WTC11 (cell line): ENCODE results near the gene CASKIN1. TPM values are rescaled to one million over a fixed set of nuclear protein-coding genes. Genes with fewer than 3 reads are reported as not detected.

ENCODE experiments used
- ATAC-seq: fragments of 200-7000 bp; cut with Tn5 transposase; 2 replicates; pipeline ENCODE4 v1.10.0; 2021; ENCODE audit warnings: mild to moderate bottlenecking, moderate library complexity
- CTCF ChIA-PET: fragments of 300-600 bp; sonication (Branson Sonifier 250); formaldehyde crosslinking; loops from one replicate; lab custom pipeline; 2021; ENCODE audit warnings: antibody characterized with exemption; lab: Charles Lee
- POLR2A ChIA-PET: fragments of 350-600 bp; sonication (Branson Sonifier 250); formaldehyde crosslinking; loops from one replicate; lab custom pipeline; 2021; ENCODE audit warnings: antibody characterized with exemption; lab: Charles Lee
- DNase-seq: peaks from one replicate; pipeline ENCODE4 v3.0.0; 2021; ENCODE audit warnings: low spot score
- H3K27ac Mint-ChIP-seq: 2 replicates; pipeline ENCODE4 v1.8.0; 2021; ENCODE audit warnings: mixed read lengths
- H3K27me3 Mint-ChIP-seq: 2 replicates; pipeline ENCODE4 v1.8.0; 2021; ENCODE audit warnings: low read depth, mild to moderate bottlenecking, moderate library complexity, mixed read lengths
- H3K36me3 Mint-ChIP-seq: 2 replicates; pipeline ENCODE4 v1.8.0; 2021; ENCODE audit warnings: mixed read lengths
- H3K4me1 Mint-ChIP-seq: 2 replicates; pipeline ENCODE4 v1.8.0; 2022; ENCODE audit warnings: mixed read lengths
- H3K4me3 Mint-ChIP-seq: 2 replicates; pipeline ENCODE4 v1.8.0; 2021; ENCODE audit warnings: mild to moderate bottlenecking, moderate library complexity, mixed read lengths
- H3K9me3 Mint-ChIP-seq: 2 replicates; pipeline ENCODE4 v1.8.0; 2021; ENCODE audit warnings: mixed read lengths
- ELF4 ChIP-seq: sonication (generic); formaldehyde crosslinking; IDR thresholded peaks from 2 replicates; pipeline ENCODE4 v1.8.1; 2022; ENCODE audit warnings: low read depth, mild to moderate bottlenecking, moderate library complexity, missing genetic modification reagents
- ETV6 ChIP-seq: sonication (generic); formaldehyde crosslinking; IDR thresholded peaks from 2 replicates; pipeline ENCODE4 v1.8.1; 2022; ENCODE audit warnings: mild to moderate bottlenecking, missing genetic modification reagents
- FOXK1 ChIP-seq: sonication (generic); formaldehyde crosslinking; IDR thresholded peaks from 2 replicates; pipeline ENCODE4 v1.8.0; 2022; ENCODE audit warnings: mild to moderate bottlenecking, moderate library complexity, missing genetic modification reagents
- NR1H2 ChIP-seq: sonication (generic); formaldehyde crosslinking; IDR thresholded peaks from 2 replicates; pipeline ENCODE4 v1.9.0; 2021; ENCODE audit warnings: mild to moderate bottlenecking, moderate library complexity, missing genetic modification reagents
- total RNA-seq: library from RNA; stranded (reverse); gene quantifications from 3 replicates; pipeline ENCODE4 v1.2.3, GENCODE V29; 2021
- TF ChIP-seq, protein P1 (sequence below): sonication (generic); formaldehyde crosslinking; IDR thresholded peaks from 2 replicates; pipeline ENCODE4 v1.8.0; 2022; ENCODE audit warnings: mild to moderate bottlenecking, missing genetic modification reagents
- TF ChIP-seq, protein P2 (sequence below): fragments of 250-450 bp; sonication (Bioruptor Pico); IDR thresholded peaks from 2 replicates; pipeline ENCODE4 v1.8.0; 2021; ENCODE audit warnings: mild to moderate bottlenecking
- TF ChIP-seq, protein P3 (sequence below): sonication (generic); formaldehyde crosslinking; IDR thresholded peaks from 2 replicates; pipeline ENCODE4 v1.8.1; 2022; ENCODE audit warnings: mild to moderate bottlenecking, missing genetic modification reagents, moderate library complexity, borderline replicate concordance

The CASKIN1 gene
- total RNA-seq, 1 experiment from 2014 or later, result 9.4 TPM

- peaks cover 25% of the 10 kb centered on the region for H3K4me1 Mint-ChIP-seq
- no peak for TF ChIP-seq ELF4 (CRISPR knock-in tag)
- TF ChIP-seq, protein P1, sequence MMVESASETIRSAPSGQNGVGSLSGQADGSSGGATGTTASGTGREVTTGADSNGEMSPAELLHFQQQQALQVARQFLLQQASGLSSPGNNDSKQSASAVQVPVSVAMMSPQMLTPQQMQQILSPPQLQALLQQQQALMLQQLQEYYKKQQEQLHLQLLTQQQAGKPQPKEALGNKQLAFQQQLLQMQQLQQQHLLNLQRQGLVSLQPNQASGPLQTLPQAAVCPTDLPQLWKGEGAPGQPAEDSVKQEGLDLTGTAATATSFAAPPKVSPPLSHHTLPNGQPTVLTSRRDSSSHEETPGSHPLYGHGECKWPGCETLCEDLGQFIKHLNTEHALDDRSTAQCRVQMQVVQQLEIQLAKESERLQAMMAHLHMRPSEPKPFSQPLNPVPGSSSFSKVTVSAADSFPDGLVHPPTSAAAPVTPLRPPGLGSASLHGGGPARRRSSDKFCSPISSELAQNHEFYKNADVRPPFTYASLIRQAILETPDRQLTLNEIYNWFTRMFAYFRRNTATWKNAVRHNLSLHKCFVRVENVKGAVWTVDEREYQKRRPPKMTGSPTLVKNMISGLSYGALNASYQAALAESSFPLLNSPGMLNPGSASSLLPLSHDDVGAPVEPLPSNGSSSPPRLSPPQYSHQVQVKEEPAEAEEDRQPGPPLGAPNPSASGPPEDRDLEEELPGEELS (CRISPR knock-in tag), result peak; percentile 57; the same call in 1 of the 2 replicates
- no peak for TF ChIP-seq NR1H2 (CRISPR knock-in tag)
- TF ChIP-seq, all 79 proteins: peak for 1
- Mint-ChIP-seq H3K4me3 (peak overlapping the region; percentile 74), H3K27ac (peak overlapping the region; percentile 32; the same call in 1 of the 2 replicates), H3K9me3 (no peaks in the 10 kb centered on the region), H3K36me3 (peaks cover 11% of the 10 kb centered on the region), H3K27me3 (no peaks in the 10 kb centered on the region)
- CTCF ChIA-PET, result interaction anchor here (0.6 to 2.8 kb wide), 8 partner anchors 10 to 287 kb away, joined by 3 to 30 read pairs (median 6); partner anchors contain the start of genes CASKIN1, DNASE1L2, ECI1 and TBL3
- POLR2A ChIA-PET, result interaction anchor here (0.9 to 1.7 kb wide), 7 partner anchors 7 to 59 kb away, joined by 3 to 10 read pairs (median 4); partner anchors contain the start of genes DNASE1L2, E4F1, ECI1 and TRAF7
- ATAC-seq (no peak), DNase-seq (no peak)
Observed at GRCh38 chr16:2213817-2214718, 17.7 kb upstream of the CASKIN1 start.

GRCh38 chr16:2212362-2213324, 16.2 kb upstream of the CASKIN1 start:
- CTCF ChIA-PET, result no interaction called here
- Mint-ChIP-seq H3K9me3 (no peaks in the 10 kb centered on the region), H3K27me3 (no peaks in the 10 kb centered on the region), H3K36me3 (peaks cover 18% of the 10 kb centered on the region), H3K4me1 (peaks cover 26% of the 10 kb centered on the region), H3K27ac (peak overlapping the region; percentile 53), H3K4me3 (peak overlapping the region; percentile 74)
- TF ChIP-seq, protein P2, sequence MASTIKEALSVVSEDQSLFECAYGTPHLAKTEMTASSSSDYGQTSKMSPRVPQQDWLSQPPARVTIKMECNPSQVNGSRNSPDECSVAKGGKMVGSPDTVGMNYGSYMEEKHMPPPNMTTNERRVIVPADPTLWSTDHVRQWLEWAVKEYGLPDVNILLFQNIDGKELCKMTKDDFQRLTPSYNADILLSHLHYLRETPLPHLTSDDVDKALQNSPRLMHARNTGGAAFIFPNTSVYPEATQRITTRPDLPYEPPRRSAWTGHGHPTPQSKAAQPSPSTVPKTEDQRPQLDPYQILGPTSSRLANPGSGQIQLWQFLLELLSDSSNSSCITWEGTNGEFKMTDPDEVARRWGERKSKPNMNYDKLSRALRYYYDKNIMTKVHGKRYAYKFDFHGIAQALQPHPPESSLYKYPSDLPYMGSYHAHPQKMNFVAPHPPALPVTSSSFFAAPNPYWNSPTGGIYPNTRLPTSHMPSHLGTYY, result no peak
- POLR2A ChIA-PET, result no interaction called here
- ATAC-seq, result no peak
- DNase-seq, result no peak

DNA sequence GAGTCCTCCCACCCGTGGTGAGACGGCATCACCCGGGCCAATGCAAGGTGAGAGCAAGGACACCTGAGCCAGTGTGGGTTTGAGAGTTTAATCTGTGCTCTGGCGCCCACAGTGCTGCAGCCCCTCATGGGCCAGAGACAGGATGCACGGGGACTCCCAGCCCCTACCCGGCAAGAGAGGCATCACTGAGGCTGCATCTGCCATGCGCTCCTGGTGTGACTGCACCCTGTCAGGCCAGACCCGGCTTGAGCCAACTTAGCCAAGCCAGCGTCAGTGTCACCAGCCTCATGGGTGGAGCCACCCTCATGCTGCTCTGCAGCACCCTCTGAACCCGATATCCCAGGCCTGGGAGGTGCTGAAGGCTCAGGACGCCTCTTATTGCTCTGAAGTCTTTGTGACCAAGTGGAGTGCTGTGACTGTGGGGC, 15.5 kb upstream of the CASKIN1 start:
- Mint-ChIP-seq H3K4me1 (peaks cover 28% of the 10 kb centered on the region), H3K27ac (peak overlapping the region; percentile 36), H3K9me3 (no peaks in the 10 kb centered on the region), H3K27me3 (no peaks in the 10 kb centered on the region), H3K36me3 (peaks cover 22% of the 10 kb centered on the region), H3K4me3 (peak overlapping the region; percentile 52)
- 0 out of 2 replicates have a peak, but pooled peaks have one; percentile 30 for TF ChIP-seq FOXK1 (CRISPR knock-in tag)
- TF ChIP-seq, protein P3, sequence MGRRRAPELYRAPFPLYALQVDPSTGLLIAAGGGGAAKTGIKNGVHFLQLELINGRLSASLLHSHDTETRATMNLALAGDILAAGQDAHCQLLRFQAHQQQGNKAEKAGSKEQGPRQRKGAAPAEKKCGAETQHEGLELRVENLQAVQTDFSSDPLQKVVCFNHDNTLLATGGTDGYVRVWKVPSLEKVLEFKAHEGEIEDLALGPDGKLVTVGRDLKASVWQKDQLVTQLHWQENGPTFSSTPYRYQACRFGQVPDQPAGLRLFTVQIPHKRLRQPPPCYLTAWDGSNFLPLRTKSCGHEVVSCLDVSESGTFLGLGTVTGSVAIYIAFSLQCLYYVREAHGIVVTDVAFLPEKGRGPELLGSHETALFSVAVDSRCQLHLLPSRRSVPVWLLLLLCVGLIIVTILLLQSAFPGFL (CRISPR knock-in tag), result no peak
- TF ChIP-seq ETV6 (CRISPR knock-in tag), result 0 out of 2 replicates have a peak, but pooled peaks have one; percentile 36
- ATAC-seq (no peak), DNase-seq (no peak)
- POLR2A ChIA-PET, result interaction anchor here (1.5 kb wide), 1 partner anchor 17 kb away, joined by 5 read pairs; no protein-coding TSS in a partner anchor
- CTCF ChIA-PET, result interaction anchor here (0.7 to 3.4 kb wide), 2 partner anchors 17 to 72 kb away, joined by 3 to 28 read pairs; no protein-coding TSS in a partner anchor
